Measurements from ENCODE around the gene MRPL2.

Gene MRPL2

DNA sequence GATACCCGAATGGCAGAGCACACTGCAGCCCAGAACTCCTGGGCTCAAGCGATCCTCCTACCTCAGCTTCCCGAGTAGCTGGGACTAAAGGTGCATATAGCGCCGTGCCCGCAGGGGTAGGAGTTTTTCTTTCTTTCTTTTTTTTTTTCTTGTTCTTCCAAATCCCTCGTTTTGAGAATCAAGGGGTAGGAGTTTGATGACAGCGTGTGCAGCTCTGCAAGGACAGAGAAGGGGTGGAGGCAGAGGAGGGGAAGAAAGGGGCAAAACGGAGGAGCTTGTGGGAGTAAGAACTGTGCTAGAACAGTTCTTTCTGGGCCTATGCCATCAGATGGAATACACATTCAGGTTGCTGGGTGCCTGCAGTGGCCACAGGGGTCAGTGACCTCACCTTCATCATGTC lies 22.5 kb downstream of the MRPL2 start:
- Histone ChIP-seq H3K27ac (no peak overlapping the region), H3K27me3 (no peaks in the 10 kb centered on the region), H3K4me1 (peaks cover 0 to 5% (median 0%) of the 10 kb centered on the region in 4 donors), H3K9me3 (no peaks in the 10 kb centered on the region), H3K4me3 (no peak overlapping the region), H3K36me3 (peaks cover 4 to 99% (median 38%) of the 10 kb centered on the region in 3 donors)
- TF ChIP-seq, protein P1, sequence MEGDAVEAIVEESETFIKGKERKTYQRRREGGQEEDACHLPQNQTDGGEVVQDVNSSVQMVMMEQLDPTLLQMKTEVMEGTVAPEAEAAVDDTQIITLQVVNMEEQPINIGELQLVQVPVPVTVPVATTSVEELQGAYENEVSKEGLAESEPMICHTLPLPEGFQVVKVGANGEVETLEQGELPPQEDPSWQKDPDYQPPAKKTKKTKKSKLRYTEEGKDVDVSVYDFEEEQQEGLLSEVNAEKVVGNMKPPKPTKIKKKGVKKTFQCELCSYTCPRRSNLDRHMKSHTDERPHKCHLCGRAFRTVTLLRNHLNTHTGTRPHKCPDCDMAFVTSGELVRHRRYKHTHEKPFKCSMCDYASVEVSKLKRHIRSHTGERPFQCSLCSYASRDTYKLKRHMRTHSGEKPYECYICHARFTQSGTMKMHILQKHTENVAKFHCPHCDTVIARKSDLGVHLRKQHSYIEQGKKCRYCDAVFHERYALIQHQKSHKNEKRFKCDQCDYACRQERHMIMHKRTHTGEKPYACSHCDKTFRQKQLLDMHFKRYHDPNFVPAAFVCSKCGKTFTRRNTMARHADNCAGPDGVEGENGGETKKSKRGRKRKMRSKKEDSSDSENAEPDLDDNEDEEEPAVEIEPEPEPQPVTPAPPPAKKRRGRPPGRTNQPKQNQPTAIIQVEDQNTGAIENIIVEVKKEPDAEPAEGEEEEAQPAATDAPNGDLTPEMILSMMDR (IDR thresholded peaks at IDR 0.05): no peak
- no peak for DNase-seq
- intact Hi-C loops (cut with DNase I; ENCODE audit: low total_unique reads): no loop called here

DNA sequence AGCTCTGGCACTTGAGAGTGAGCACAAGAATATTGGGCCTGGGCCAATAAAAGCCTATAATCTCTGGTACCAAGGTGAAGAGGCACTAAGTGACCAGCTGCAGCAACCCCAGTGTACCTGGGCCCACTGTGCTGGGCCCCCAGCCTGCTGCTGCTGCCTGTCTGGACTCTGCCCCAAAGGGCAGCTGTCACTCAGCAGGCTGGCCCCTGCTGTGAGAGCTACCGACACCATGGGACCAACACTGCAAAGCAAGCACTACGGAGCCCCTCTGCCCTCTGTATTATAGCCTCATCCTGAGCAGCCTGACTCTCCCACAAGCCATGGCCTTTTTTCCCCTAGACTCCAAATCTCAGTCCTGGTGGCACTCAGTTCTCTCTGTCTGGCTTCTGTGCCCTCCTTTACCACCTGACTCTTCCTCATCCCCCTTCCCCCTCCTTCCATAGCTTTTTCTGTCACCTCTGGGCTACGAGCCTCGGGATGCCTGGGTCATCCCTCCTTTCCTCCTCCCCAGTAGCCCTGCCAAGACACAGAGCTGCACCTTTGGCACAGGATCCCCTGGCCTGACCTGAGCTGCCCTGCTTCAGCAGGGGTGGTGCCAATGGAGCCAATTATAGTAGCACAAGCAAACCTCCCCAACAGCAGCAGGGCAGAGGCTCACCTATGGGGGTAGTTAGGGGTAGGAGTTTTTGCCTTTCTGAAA lies 23.6 kb downstream of the MRPL2 start:
- H3K36me3 ChIP-seq: peaks cover 12 to 100% (median 43%) of the 10 kb centered on the region in 3 donors
- H3K27ac ChIP-seq: no peak overlapping the region
- intact Hi-C loops (cut with DNase I; ENCODE audit: low total_unique reads): no loop called here
- DNase-seq: no peak
- no peaks in the 10 kb centered on the region for H3K9me3 ChIP-seq
- H3K27me3 ChIP-seq: no peaks in the 10 kb centered on the region
- H3K4me3 ChIP-seq: no peak overlapping the region
- H3K4me1 ChIP-seq: peaks cover 0 to 5% (median 0%) of the 10 kb centered on the region in 4 donors
- TF ChIP-seq, protein P1 (IDR thresholded peaks at IDR 0.05): no peak

DNA sequence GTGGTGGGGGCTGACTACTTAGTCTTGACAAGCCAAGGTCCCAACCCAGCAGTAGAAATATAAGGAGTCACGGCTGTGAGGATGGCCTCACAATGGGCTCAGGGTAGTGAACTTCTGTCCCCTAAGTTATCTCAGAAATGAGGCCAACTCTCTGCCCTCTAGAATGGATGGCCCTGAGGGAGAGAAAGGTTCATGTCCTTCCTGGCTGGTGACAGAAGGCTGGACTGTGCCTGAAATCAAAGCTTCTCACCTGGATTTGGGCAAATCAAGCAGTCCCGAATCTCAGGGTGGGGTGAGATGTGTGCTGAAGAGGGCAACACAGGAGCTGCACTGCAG lies 25.1 kb downstream of the MRPL2 start:
- no peaks in the 10 kb centered on the region for H3K9me3 ChIP-seq
- H3K4me1 ChIP-seq: peaks cover 0 to 5% (median 0%) of the 10 kb centered on the region in 4 donors
- intact Hi-C loops (cut with DNase I; ENCODE audit: low total_unique reads): no loop called here
- DNase-seq: no peak
- no peaks in the 10 kb centered on the region for H3K27me3 ChIP-seq
- H3K4me3 ChIP-seq: no peak overlapping the region
- TF ChIP-seq, protein P1 (IDR thresholded peaks at IDR 0.05): no peak
- H3K27ac ChIP-seq: no peak overlapping the region
- peaks cover 21 to 100% (median 51%) of the 10 kb centered on the region in 3 donors for H3K36me3 ChIP-seq

DNA sequence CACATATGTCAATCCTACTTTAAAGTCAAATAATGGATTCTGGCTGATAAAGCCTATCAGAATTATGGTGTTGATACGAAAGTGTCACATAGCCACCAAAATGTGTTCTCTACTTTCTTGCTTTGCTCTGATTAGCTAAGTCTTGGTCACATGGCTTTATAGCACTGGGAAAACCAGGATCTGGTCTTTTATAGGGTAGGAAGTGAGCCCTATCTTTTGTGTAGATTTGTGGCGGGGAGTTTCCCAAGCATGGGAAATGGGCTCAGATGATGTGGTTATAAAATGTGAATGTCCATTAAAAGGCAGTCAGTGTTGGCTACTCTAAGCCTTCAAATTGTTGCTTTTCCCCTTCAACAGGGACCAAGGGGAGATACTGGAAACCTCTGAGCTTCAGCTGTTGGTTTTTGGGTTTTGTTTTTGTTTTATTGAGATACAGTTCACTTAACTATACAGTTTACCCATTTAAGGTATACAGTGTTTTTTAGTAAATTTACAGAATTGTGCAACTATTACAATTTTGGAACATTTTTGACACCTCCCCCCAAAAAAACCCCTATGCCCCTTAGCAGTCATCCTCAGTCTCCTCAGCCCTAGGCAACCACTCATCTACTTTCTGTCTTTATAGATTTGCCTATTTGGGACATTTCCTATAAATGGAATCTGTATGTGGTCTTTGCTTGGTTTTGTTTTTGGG lies 25.6 kb downstream of the MRPL2 start:
- intact Hi-C loops (cut with DNase I; ENCODE audit: low total_unique reads): no loop called here
- no peaks in the 10 kb centered on the region for H3K27me3 ChIP-seq
- TF ChIP-seq, protein P1 (IDR thresholded peaks at IDR 0.05): no peak
- peaks cover 0 to 5% (median 0%) of the 10 kb centered on the region in 4 donors for H3K4me1 ChIP-seq
- peaks cover 26 to 100% (median 53%) of the 10 kb centered on the region in 3 donors for H3K36me3 ChIP-seq
- no peak overlapping the region for H3K4me3 ChIP-seq
- no peaks in the 10 kb centered on the region for H3K9me3 ChIP-seq
- H3K27ac ChIP-seq: no peak overlapping the region
- no peak for DNase-seq

DNA sequence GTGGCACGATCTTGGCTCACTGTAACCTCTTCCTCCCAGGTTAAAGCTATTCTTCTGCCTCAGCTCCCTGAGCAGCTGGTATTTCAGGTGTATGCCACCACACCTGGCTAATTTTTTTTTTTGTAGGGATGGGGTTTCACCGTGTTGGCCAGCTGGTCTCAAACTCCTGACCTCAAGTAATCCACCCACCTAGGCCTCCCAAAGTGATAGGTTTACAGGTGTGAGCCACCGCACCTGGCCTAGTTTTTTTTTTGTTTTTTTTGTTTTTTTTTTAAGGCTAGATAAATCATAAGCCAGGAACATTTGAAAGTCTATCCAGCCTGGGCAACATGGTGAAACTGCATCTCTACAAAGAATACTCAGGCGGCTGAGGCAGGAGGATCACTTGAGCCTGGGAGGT lies 26.9 kb downstream of the MRPL2 start:
- Histone ChIP-seq H3K27me3 (no peaks in the 10 kb centered on the region), H3K36me3 (peaks cover 39 to 100% (median 53%) of the 10 kb centered on the region in 3 donors), H3K4me3 (no peak overlapping the region), H3K4me1 (peaks cover 0 to 5% (median 0%) of the 10 kb centered on the region in 4 donors), H3K9me3 (no peaks in the 10 kb centered on the region), H3K27ac (no peak overlapping the region)
- TF ChIP-seq, protein P1 (IDR thresholded peaks at IDR 0.05): no peak
- intact Hi-C loops (cut with DNase I; ENCODE audit: low total_unique reads): no loop called here
- DNase-seq: no peak
